ENCODE data around the gene PPP1R1B. TPM values are rescaled to one million over a fixed set of nuclear protein-coding genes. Genes with fewer than 3 reads are reported as not detected.

Gene PPP1R1B
- polyA plus RNA-seq, 3 donors = 8.7 to 183 (median 40.4) TPM

DNA sequence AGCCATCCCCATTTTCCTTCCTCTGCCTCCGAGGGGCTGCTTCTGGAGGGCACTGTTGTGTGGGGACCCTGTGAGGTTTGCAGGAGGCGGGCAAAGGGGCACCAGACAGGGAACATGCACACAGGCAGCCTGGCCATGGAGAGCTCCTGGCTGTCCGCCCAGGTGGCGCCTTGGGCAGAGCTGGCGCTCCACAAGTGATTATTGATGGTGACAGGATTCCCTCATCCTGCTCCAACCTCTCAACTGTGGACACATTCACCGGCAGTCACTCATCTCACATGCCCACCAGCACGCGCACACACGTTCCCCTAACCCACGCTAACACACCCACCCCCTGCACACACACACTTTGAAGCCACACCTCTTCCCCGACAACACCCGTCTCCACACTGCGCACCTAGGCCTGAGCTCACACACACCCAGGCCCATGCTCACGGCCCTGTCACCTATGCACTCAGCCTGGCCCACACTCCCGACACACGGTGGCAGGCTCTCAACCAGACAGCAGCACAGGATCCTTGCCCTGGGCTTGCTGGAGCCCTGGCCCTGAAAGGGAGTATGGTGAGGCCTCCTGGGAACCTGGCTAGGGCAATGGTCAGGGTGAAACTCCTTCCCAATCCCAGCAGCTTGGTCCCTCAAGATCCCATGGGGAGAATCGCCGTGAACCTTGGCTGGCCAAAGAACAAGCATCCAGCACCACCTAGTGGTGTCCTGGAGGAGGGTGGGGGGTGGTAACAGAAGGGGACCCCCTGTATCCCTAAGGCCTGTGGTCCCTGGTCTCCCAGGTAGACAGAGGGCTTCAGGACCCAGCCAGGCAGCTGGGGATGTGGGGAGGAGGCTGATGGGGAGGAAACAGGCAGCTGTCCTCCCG lies 45.1 kb downstream of the PPP1R1B start:
- H3K27ac ChIP-seq (ENCODE audit: low read depth, low read length) = no peak overlapping the region
- 27 to 49% (median 48%) methylated on average over 18 to 19 of the region's 19 CpGs for WGBS, 3 donors

DNA sequence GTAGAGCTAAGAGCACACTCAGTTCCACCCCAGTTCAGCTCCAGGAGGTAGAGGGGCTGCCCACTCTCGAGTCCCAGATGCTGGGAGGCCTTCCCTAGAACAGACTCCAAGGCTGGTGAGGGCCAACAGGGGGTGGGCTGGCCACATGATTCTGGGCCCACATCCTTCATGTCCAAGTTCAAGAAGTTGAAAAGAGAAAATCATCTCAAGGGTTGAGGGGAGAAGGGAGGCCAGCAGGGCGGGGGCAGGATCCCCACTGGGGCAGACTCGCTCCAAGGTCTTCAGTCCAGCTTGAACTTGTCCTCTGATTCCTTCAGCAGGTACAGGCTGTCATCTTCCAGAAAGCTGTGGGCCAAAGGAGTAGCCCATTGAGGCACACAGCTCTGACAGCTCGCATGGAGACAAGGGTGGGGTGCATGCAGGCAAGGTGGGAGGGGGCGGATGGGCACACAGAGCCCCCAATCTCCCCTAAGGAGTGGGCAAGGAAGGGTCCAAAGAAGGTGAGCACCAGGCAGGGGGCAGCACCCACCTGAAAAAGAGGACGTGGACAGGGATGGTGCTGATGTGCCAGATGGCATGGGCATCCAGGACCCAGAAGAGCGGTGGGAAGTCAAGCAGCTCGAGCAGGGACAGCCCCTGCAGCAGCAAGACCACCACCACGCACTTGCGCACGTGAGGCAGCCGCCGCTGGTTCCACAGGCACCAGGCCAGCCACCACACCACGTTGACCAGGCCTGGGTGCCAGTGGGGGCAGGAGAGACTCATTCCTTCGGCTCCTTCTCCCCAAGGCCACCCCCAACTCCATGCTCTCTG lies 46.0 kb downstream of the PPP1R1B start:
- H3K27ac ChIP-seq (ENCODE audit: low read depth, low read length) = no peak overlapping the region
- WGBS, 3 donors = 75 to 82% (median 81%) methylated on average over 14 to 15 of the region's 15 CpGs

- WGBS, 3 donors = 81 to 82% (median 81%) methylated on average over 12 to 13 of the region's 13 CpGs
These were observed 46.8 kb downstream of the PPP1R1B start for GRCh38 chr17:39673335-39674081.

DNA sequence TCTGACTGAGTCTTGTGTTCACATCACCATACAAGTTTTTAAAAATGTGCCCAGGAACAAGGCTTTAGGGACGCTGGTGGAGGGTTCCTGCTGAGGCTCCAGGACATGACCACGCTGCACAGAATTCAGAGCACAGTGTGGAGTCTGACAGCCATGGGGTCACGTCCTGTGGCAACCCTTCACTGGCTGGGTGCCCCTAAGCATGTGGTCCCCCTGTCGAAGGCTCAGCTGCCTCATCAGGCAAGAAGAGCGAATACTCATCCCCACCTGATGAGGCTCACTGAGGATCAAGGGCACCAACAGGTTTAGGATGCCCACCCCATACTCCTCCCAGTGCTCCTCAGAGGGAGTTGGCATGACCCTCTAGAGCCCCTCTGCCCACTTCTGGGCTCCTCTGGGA lies 47.4 kb downstream of the PPP1R1B start:
- 81 to 82% (median 82%) methylated on average over 5 of the region's 5 CpGs for WGBS, 3 donors
- no peak overlapping the region for H3K27ac ChIP-seq (ENCODE audit: low read depth, low read length)

More at GRCh38 chr17:39673335-39674081, 46.8 kb downstream of the PPP1R1B start:
- H3K27ac ChIP-seq (ENCODE audit: low read depth, low read length) = no peak overlapping the region

- WGBS, 3 donors = 41 to 48% (median 42%) methylated on average over 11 of the region's 11 CpGs
- no peak overlapping the region for H3K27ac ChIP-seq (ENCODE audit: low read depth, low read length)
These were observed 48.1 kb downstream of the PPP1R1B start for GRCh38 chr17:39674702-39675389.

- WGBS, 3 donors = 77 to 81% (median 79%) methylated on average over 10 of the region's 10 CpGs
- H3K27ac ChIP-seq (ENCODE audit: low read depth, low read length) = no peak overlapping the region
These were observed 48.8 kb downstream of the PPP1R1B start for GRCh38 chr17:39675390-39676082.

DNA sequence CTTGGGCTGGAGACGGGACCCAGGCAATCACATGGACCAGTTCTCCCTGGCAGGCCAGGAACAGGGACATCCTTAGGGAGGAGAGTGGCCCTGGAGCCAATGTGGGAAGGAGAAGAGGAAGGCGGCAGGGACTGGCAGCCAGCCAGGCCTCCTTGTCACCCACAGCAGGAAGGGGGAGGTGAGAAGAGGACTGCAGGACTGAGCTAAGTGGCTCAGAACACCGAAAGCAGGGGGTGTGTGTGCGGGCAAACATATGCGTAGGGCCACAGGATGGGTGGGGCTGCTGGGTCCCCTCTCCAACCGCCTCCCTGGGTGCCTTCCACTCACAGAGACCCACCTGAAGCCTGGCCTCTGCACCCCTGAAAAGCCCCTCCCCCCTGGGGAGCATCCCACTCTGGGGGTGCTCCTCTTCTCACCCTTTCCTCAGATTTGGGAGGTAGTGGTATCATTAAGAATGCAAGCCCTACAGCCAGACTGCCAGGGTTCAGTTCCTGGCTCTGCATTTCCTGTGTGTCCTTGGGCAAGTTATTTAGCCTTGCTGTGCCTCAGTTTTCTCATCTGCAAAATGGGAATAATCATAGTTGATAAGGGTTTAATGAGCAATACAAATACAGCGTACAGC lies 49.6 kb downstream of the PPP1R1B start:
- WGBS, 3 donors = 37 to 54% (median 51%) methylated on average over 7 of the region's 7 CpGs
- H3K27ac ChIP-seq (ENCODE audit: low read depth, low read length) = no peak overlapping the region

- H3K27ac ChIP-seq (ENCODE audit: low read depth, low read length) = no peak overlapping the region
- WGBS, 3 donors = 73 to 91% (median 81%) methylated on average over 8 of the region's 8 CpGs
These were observed 50.3 kb downstream of the PPP1R1B start for GRCh38 chr17:39677072-39677471.

GRCh38 chr17:39677542-39678339 lies 51.0 kb downstream of the PPP1R1B start:
- 71 to 78% (median 73%) methylated on average over 13 of the region's 13 CpGs for WGBS, 3 donors
- no peak overlapping the region for H3K27ac ChIP-seq (ENCODE audit: low read depth, low read length)

DNA sequence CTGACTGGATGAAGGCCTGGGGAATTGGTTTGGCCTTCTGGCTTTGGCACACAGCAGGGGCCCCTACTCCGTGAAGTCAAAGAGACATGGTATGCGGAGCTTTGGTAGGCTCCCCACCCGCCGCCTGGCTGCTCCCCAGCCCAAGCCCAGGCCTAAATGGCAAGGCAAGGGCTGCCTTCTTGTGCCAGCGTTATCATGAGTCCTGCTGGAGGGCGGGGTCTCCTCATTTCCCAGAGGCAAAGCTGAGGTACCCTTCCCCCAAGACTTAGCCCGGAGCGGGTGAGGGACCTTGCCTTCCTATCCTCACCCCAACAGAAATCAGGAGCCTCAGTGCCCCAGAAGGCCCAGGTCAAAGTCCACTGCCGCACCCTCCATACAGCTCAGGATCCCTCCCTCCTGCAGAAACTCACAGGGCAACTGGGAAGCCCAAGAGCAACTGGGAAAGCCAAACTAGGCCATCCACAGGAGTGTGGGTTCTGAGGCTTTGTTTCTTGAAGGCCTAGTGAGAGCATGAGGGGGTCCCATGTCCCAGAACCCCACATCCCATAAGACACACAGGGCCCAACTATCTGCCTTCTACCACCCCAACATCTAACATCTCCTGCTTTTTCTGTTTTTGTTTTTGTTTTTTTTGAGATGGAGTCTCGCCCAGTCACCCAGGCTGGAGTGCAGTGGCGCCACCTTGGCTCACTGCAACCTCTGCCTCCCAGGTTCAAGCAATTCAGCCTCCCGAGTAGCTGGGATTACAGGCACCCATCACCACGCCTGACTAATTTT lies 51.8 kb downstream of the PPP1R1B start:
- no peak overlapping the region for H3K27ac ChIP-seq (ENCODE audit: low read depth, low read length)
- WGBS, 3 donors = 86 to 91% (median 87%) methylated on average over 13 of the region's 13 CpGs

DNA sequence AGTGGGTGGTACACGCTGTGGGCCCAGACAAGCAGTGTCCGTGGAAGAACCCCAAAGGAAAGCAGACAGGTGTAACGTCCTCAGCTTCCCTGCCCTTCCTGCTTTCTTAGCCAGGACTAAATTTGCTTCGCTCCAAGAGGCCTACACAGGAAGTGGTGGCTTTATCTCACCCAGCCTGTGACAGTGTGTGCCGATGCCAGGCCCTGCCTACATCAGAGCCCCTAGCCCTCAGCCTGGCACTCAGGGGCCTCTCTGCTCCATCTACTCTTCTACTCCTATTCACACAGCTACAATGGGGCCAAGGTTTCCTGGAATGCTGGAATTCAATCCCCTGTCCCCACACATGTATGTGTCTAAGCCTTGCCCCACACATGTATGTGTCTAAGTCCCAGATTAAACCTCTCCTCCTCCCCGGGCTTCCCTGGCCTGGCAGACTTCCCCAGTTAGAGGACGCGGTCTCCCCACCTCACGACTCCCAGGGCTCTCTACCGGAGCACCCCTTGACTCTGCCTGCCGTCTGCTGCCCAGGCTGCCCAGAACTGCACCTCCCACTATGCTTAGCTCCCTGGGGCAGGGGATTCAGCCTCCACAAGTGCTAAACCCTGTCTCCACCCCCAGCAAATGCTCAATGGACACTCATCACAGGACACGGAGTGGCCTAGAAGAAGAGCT lies 52.9 kb downstream of the PPP1R1B start:
- H3K27ac ChIP-seq (ENCODE audit: low read depth, low read length) = no peak overlapping the region
- WGBS, 3 donors = 65 to 82% (median 66%) methylated on average over 12 of the region's 12 CpGs

- no peak overlapping the region for H3K27ac ChIP-seq (ENCODE audit: low read depth, low read length)
- WGBS, 3 donors = 91 to 93% (median 93%) methylated on average over 9 of the region's 9 CpGs
These were observed 56.7 kb downstream of the PPP1R1B start for GRCh38 chr17:39683295-39683939.

- 93% methylated on average over 12 of the region's 12 CpGs for WGBS, 3 donors
- no peak overlapping the region for H3K27ac ChIP-seq (ENCODE audit: low read depth, low read length)
These were observed 57.8 kb downstream of the PPP1R1B start for GRCh38 chr17:39684369-39685192.
